Measurements from ENCODE around the gene GPR78.
A peak's percentile ranks its signal among the peaks of the same experiment; 100 is the strongest.

Gene GPR78

GRCh38 chr4:8607603-8608481 lies 27.6 kb downstream of the GPR78 start:
- H3K4me2 ChIP-seq (ENCODE audit: low read length) = no peak overlapping the region
- no peak overlapping the region for H2AK5ac ChIP-seq (ENCODE audit: low read length)
- no peak overlapping the region for H3K4ac ChIP-seq (ENCODE audit: low read depth, low read length)
- no peak overlapping the region for H3K23ac ChIP-seq (ENCODE audit: low read length)
- H3K56ac ChIP-seq (ENCODE audit: low read length) = no peak overlapping the region
- H2BK5ac ChIP-seq (ENCODE audit: low read length) = no peak overlapping the region
- H2BK15ac ChIP-seq (replicated peaks; ENCODE audit: low read depth) = no peak overlapping the region
- H4K5ac ChIP-seq (ENCODE audit: low read length) = no peak overlapping the region
- H3K79me1 ChIP-seq (ENCODE audit: low read length) = no peaks in the 10 kb centered on the region
- H3K27me3 ChIP-seq (ENCODE audit: insufficient read depth, low read length, poor library complexity) = no peaks in the 10 kb centered on the region
- H3K18ac ChIP-seq (ENCODE audit: low read length) = no peak overlapping the region
- no peak overlapping the region for H4K8ac ChIP-seq (ENCODE audit: low read depth, low read length)
- no peaks in the 10 kb centered on the region for H3K79me2 ChIP-seq (ENCODE audit: control insufficient read depth, insufficient read depth, low read length)
- H3K4me1 ChIP-seq (ENCODE audit: control insufficient read depth, low read depth, low read length) = no peaks in the 10 kb centered on the region
- H3K36me3 ChIP-seq (ENCODE audit: control insufficient read depth, insufficient read depth, low read length) = no peaks in the 10 kb centered on the region
- H2BK120ac ChIP-seq (ENCODE audit: low read depth, low read length) = no peak overlapping the region
- no CpG with 5 or more reads among the region's 42 CpGs for WGBS (ENCODE audit: extremely low coverage, insufficient coverage, low lambda C conversion rate)
- peak; percentile 62 for DNase-seq
- no peak overlapping the region for H3K9ac ChIP-seq (ENCODE audit: low read length)
- H3K27ac ChIP-seq (ENCODE audit: low read depth, low read length) = no peak overlapping the region
- H3K4me3 ChIP-seq (ENCODE audit: low read length) = no peak overlapping the region

DNA sequence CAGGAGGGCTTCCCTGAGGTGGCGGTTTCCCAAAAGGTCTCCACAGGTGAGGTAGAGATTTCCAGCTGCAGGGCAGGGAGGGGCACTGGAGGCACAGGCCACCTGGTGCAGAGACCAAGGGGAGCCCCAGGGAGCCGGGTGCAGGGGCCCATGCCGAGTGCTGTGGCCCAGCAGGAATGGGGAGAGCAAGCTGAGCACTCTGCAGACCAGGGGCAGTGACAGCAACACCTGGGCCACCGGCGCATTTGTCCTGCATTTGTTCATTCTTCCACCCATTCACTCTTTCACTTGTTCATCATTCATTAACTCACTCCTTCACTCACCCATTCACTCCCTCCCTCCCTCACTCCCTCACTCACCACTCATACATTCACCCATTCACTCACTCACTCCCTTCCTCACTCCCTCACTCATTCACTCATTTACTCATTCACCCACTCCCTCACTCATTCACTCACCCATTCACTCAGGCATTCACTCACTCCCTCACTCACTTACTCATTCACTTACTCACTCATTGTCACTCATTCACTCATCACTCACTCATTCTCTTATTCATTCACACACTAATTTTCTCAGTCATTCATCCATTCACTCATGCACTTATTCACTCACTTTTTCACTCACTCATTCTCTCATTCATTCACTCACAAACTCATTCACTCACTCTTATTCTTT lies 28.7 kb downstream of the GPR78 start:
- no peak overlapping the region for H2AK5ac ChIP-seq (ENCODE audit: low read length)
- no peaks in the 10 kb centered on the region for H3K79me2 ChIP-seq (ENCODE audit: control insufficient read depth, insufficient read depth, low read length)
- no peak overlapping the region for H3K56ac ChIP-seq (ENCODE audit: low read length)
- H3K27ac ChIP-seq (ENCODE audit: low read depth, low read length) = no peak overlapping the region
- no peak overlapping the region for H3K18ac ChIP-seq (ENCODE audit: low read length)
- no peaks in the 10 kb centered on the region for H3K36me3 ChIP-seq (ENCODE audit: control insufficient read depth, insufficient read depth, low read length)
- no peak overlapping the region for H3K4ac ChIP-seq (ENCODE audit: low read depth, low read length)
- no peaks in the 10 kb centered on the region for H3K79me1 ChIP-seq (ENCODE audit: low read length)
- no CpG with 5 or more reads among the region's 5 CpGs for WGBS (ENCODE audit: extremely low coverage, insufficient coverage, low lambda C conversion rate)
- H3K4me1 ChIP-seq (ENCODE audit: control insufficient read depth, low read depth, low read length) = no peaks in the 10 kb centered on the region
- H2BK120ac ChIP-seq (ENCODE audit: low read depth, low read length) = no peak overlapping the region
- no peak overlapping the region for H4K5ac ChIP-seq (ENCODE audit: low read length)
- no peak for DNase-seq
- no peak overlapping the region for H3K9ac ChIP-seq (ENCODE audit: low read length)
- H3K4me3 ChIP-seq (ENCODE audit: low read length) = no peak overlapping the region
- no peak overlapping the region for H4K8ac ChIP-seq (ENCODE audit: low read depth, low read length)
- no peaks in the 10 kb centered on the region for H3K27me3 ChIP-seq (ENCODE audit: insufficient read depth, low read length, poor library complexity)
- no peak overlapping the region for H3K4me2 ChIP-seq (ENCODE audit: low read length)
- no peak overlapping the region for H2BK15ac ChIP-seq (replicated peaks; ENCODE audit: low read depth)
- H2BK5ac ChIP-seq (ENCODE audit: low read length) = no peak overlapping the region
- H3K23ac ChIP-seq (ENCODE audit: low read length) = no peak overlapping the region

- no peak for DNase-seq
- Histone ChIP-seq H2BK120ac (ENCODE audit: low read depth, low read length) (no peak overlapping the region), H3K27ac (ENCODE audit: low read depth, low read length) (no peak overlapping the region), H3K9ac (ENCODE audit: low read length) (no peak overlapping the region), H3K4me2 (ENCODE audit: low read length) (no peak overlapping the region), H3K18ac (ENCODE audit: low read length) (no peak overlapping the region), H3K36me3 (ENCODE audit: control insufficient read depth, insufficient read depth, low read length) (no peaks in the 10 kb centered on the region), H3K4ac (ENCODE audit: low read depth, low read length) (no peak overlapping the region), H4K8ac (ENCODE audit: low read depth, low read length) (no peak overlapping the region), H3K4me3 (ENCODE audit: low read length) (no peak overlapping the region), H2BK5ac (ENCODE audit: low read length) (no peak overlapping the region), H3K23ac (ENCODE audit: low read length) (no peak overlapping the region), H2BK15ac (replicated peaks; ENCODE audit: low read depth) (no peak overlapping the region), H3K27me3 (ENCODE audit: insufficient read depth, low read length, poor library complexity) (no peaks in the 10 kb centered on the region), H3K79me2 (ENCODE audit: control insufficient read depth, insufficient read depth, low read length) (no peaks in the 10 kb centered on the region), H4K5ac (ENCODE audit: low read length) (no peak overlapping the region), H3K56ac (ENCODE audit: low read length) (no peak overlapping the region), H2AK5ac (ENCODE audit: low read length) (no peak overlapping the region), H3K4me1 (ENCODE audit: control insufficient read depth, low read depth, low read length) (no peaks in the 10 kb centered on the region), H3K79me1 (ENCODE audit: low read length) (no peaks in the 10 kb centered on the region)
- WGBS (ENCODE audit: extremely low coverage, insufficient coverage, low lambda C conversion rate) = 100% methylated on average over 1 of the region's 6 CpGs
Observed at GRCh38 chr4:8609406-8609805, 29.2 kb downstream of the GPR78 start.

DNA sequence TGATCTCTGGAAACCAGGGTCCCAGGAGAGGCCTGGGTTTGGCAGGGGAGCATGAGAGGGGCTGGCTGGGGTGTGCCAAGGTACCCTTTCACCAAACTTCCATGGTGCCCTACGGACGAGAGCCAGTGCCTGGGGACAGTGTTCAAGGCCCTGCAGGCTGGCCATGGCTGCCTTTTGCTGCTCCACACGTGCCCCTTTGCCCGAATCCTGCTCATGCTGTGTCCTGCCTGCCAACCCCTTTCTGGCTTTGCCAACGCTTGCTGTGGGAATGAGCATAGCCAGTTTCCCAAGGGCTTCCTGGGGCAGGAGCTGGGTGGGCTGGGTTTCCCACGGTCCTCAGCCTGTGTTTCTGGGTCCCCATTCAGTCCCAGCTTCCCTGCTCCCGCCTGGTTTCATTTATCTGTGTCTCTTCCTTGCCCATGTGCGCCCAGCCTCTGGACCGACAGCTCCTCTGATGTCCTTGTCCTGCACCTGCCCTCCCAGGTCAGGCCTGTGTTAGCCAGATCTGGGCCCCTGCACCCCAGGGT lies 29.7 kb downstream of the GPR78 start:
- no peak overlapping the region for H2BK120ac ChIP-seq (ENCODE audit: low read depth, low read length)
- H3K4ac ChIP-seq (ENCODE audit: low read depth, low read length) = no peak overlapping the region
- no peak overlapping the region for H2BK15ac ChIP-seq (replicated peaks; ENCODE audit: low read depth)
- no peak overlapping the region for H3K4me3 ChIP-seq (ENCODE audit: low read length)
- no peak overlapping the region for H4K5ac ChIP-seq (ENCODE audit: low read length)
- no peaks in the 10 kb centered on the region for H3K27me3 ChIP-seq (ENCODE audit: insufficient read depth, low read length, poor library complexity)
- no peaks in the 10 kb centered on the region for H3K79me2 ChIP-seq (ENCODE audit: control insufficient read depth, insufficient read depth, low read length)
- no peak overlapping the region for H3K9ac ChIP-seq (ENCODE audit: low read length)
- no peak overlapping the region for H4K8ac ChIP-seq (ENCODE audit: low read depth, low read length)
- no peak overlapping the region for H3K23ac ChIP-seq (ENCODE audit: low read length)
- H3K27ac ChIP-seq (ENCODE audit: low read depth, low read length) = no peak overlapping the region
- WGBS (ENCODE audit: extremely low coverage, insufficient coverage, low lambda C conversion rate) = no CpG with 5 or more reads among the region's 9 CpGs
- H3K79me1 ChIP-seq (ENCODE audit: low read length) = no peaks in the 10 kb centered on the region
- H3K36me3 ChIP-seq (ENCODE audit: control insufficient read depth, insufficient read depth, low read length) = no peaks in the 10 kb centered on the region
- H3K4me2 ChIP-seq (ENCODE audit: low read length) = no peak overlapping the region
- no peak overlapping the region for H3K18ac ChIP-seq (ENCODE audit: low read length)
- no peak for DNase-seq
- H3K4me1 ChIP-seq (ENCODE audit: control insufficient read depth, low read depth, low read length) = no peaks in the 10 kb centered on the region
- no peak overlapping the region for H2AK5ac ChIP-seq (ENCODE audit: low read length)
- no peak overlapping the region for H3K56ac ChIP-seq (ENCODE audit: low read length)
- H2BK5ac ChIP-seq (ENCODE audit: low read length) = no peak overlapping the region

DNA sequence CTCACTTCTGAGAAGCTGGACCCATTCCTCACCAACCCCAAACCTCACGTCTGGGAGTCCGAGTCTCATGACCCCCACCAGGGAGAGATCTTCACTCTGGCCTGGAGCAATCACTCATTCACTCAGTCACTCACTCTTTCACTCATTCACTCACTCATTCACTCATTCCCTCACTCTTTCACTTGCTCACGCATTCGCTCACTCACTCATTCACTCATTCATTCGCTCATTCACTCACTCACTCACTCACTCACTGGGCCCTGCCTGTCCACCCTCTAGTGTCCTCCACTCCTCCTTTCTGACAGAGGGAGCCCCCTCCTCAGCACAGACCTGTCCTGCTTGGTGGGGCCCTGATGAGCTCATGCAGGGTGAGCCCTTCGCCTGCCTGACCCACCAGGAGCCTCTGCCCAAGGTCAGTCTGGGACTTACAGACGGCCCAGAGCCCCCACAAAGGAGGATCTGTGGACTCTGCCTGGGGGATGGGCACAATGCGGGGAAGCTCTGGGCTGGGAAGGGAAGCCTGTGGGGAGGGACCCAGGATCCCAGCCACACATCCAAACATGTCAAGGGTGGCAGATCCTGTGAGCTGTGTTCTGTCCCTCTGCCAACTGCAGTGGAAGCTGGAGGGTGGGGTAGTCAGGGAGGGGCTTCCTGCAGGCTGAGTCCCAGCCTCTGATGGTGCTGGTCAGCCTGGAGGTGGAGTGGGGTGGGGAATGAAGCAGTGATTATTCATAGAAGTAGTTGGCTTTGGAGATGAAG lies 30.8 kb downstream of the GPR78 start:
- Histone ChIP-seq H3K9ac (ENCODE audit: low read length) (no peak overlapping the region), H3K27me3 (ENCODE audit: insufficient read depth, low read length, poor library complexity) (no peaks in the 10 kb centered on the region), H3K4me2 (ENCODE audit: low read length) (no peak overlapping the region), H4K8ac (ENCODE audit: low read depth, low read length) (no peak overlapping the region), H2BK5ac (ENCODE audit: low read length) (no peak overlapping the region), H4K5ac (ENCODE audit: low read length) (no peak overlapping the region), H2AK5ac (ENCODE audit: low read length) (no peak overlapping the region), H3K4me3 (ENCODE audit: low read length) (no peak overlapping the region), H2BK15ac (replicated peaks; ENCODE audit: low read depth) (no peak overlapping the region), H3K27ac (ENCODE audit: low read depth, low read length) (no peak overlapping the region), H3K56ac (ENCODE audit: low read length) (no peak overlapping the region), H3K4ac (ENCODE audit: low read depth, low read length) (no peak overlapping the region), H3K18ac (ENCODE audit: low read length) (no peak overlapping the region), H3K79me1 (ENCODE audit: low read length) (no peaks in the 10 kb centered on the region), H2BK120ac (ENCODE audit: low read depth, low read length) (no peak overlapping the region), H3K79me2 (ENCODE audit: control insufficient read depth, insufficient read depth, low read length) (no peaks in the 10 kb centered on the region), H3K36me3 (ENCODE audit: control insufficient read depth, insufficient read depth, low read length) (no peaks in the 10 kb centered on the region), H3K23ac (ENCODE audit: low read length) (no peak overlapping the region), H3K4me1 (ENCODE audit: control insufficient read depth, low read depth, low read length) (no peaks in the 10 kb centered on the region)
- 100% methylated on average over 3 of the region's 8 CpGs for WGBS (ENCODE audit: extremely low coverage, insufficient coverage, low lambda C conversion rate)
- no peak for DNase-seq
